Smooth muscle cell (in vitro differentiated cells): Measurements from ENCODE around the gene CFAP65. TPM values are rescaled to one million over a fixed set of nuclear protein-coding genes. Genes with fewer than 3 reads are reported as not detected.

Experiments
- DNase-seq: peaks from one replicate; lab custom pipeline; 2025; ENCODE audit not compliant: unreplicated experiment; lab: John Stamatoyannopoulos, UW
- H2AFZ ChIP-seq: fragments of 200-600 bp; sonication (generic); 2 replicates; pipeline ENCODE4 v1.6.0; 2016; ENCODE audit warnings: antibody characterized with exemption, low read depth, mild to moderate bottlenecking
- H3F3A ChIP-seq: fragments of 200-600 bp; sonication (generic); 2 replicates; pipeline ENCODE4 v1.6.0; 2017; ENCODE audit warnings: antibody characterized with exemption, low read depth
- H3K27ac ChIP-seq: fragments of 200-600 bp; sonication (generic); 2 replicates; pipeline ENCODE4 v1.5.1; 2016; ENCODE audit warnings: low read depth, mild to moderate bottlenecking
- H3K27me3 ChIP-seq: fragments of 200-600 bp; sonication (generic); 2 replicates; pipeline ENCODE4 v1.6.1; 2016; ENCODE audit warnings: low read depth, mild to moderate bottlenecking
- H3K36me3 ChIP-seq: fragments of 200-600 bp; sonication (generic); 2 replicates; pipeline ENCODE4 v1.5.1; 2016; ENCODE audit warnings: low read depth
- H3K4me1 ChIP-seq: fragments of 200-600 bp; sonication (generic); 2 replicates; pipeline ENCODE4 v1.5.1; 2016; ENCODE audit warnings: low read depth
- H3K4me2 ChIP-seq: fragments of 200-600 bp; sonication (generic); 2 replicates; pipeline ENCODE4 v1.6.0; 2016; ENCODE audit warnings: mild to moderate bottlenecking
- H3K4me3 ChIP-seq: fragments of 200-600 bp; sonication (generic); 2 replicates; pipeline ENCODE4 v1.5.1; 2016; ENCODE audit warnings: mild to moderate bottlenecking
- H3K79me2 ChIP-seq: fragments of 200-600 bp; sonication (generic); 2 replicates; pipeline ENCODE4 v1.6.0; 2016; ENCODE audit warnings: low read depth, mild to moderate bottlenecking
- H3K9ac ChIP-seq: fragments of 200-600 bp; sonication (generic); 2 replicates; pipeline ENCODE4 v1.6.0; 2016; ENCODE audit warnings: low read depth
- H3K9me3 ChIP-seq: fragments of 200-600 bp; sonication (generic); replicated peaks from 2 replicates; pipeline ENCODE4 v1.5.1; 2016; ENCODE audit warnings: low read depth
- H4K20me1 ChIP-seq: fragments of 200-600 bp; sonication (generic); 2 replicates; pipeline ENCODE4 v1.6.0; 2016; ENCODE audit warnings: low read depth
- WGBS: methylation state at CpG from one replicate; pipeline ENCODE4 v1.1.7; 2016; ENCODE audit warnings: low lambda C conversion rate; 5-methylcytosine and 5-hydroxymethylcytosine counted together
- microRNA counts: library from miRNA; unstranded; fragments of <30 nt; microRNA quantifications from one replicate; lab custom pipeline; 2016
- microRNA-seq: library from miRNA; unstranded; fragments of <30 nt; microRNA quantifications from one replicate; pipeline ENCODE4, GENCODE V29; 2016; ENCODE audit warnings: borderline number of aligned reads
- polyA plus RNA-seq: library from polyadenylated mRNA; unstranded; fragments of >200 nt; fragmentation: Nextera tagmentation; extraction: Ambion mirVana; gene quantifications from 2 replicates; pipeline ENCODE4 v1.2.1, GENCODE V29; 2016
- small RNA-seq: library from RNA; depleted of rRNA; stranded (forward); fragments of <200 nt; gene quantifications from one replicate; pipeline ENCODE3, GENCODE V24; 2014
- total RNA-seq: library from RNA; depleted of rRNA; stranded (reverse); fragments of >200 nt; gene quantifications from 2 replicates; pipeline ENCODE4 v1.2.3, GENCODE V29; 2014
- TF ChIP-seq, protein P1 (sequence below): fragments of 200-600 bp; sonication (generic); IDR thresholded peaks from 2 replicates; pipeline ENCODE4 v1.5.1; 2017; ENCODE audit warnings: borderline replicate concordance, mild to moderate bottlenecking, antibody characterized with exemption; ENCODE audit not compliant: insufficient read depth, poor library complexity, severe bottlenecking

The CFAP65 gene
- total and polyA plus RNA-seq, 2 experiments from 2014 or later = not detected

DNA sequence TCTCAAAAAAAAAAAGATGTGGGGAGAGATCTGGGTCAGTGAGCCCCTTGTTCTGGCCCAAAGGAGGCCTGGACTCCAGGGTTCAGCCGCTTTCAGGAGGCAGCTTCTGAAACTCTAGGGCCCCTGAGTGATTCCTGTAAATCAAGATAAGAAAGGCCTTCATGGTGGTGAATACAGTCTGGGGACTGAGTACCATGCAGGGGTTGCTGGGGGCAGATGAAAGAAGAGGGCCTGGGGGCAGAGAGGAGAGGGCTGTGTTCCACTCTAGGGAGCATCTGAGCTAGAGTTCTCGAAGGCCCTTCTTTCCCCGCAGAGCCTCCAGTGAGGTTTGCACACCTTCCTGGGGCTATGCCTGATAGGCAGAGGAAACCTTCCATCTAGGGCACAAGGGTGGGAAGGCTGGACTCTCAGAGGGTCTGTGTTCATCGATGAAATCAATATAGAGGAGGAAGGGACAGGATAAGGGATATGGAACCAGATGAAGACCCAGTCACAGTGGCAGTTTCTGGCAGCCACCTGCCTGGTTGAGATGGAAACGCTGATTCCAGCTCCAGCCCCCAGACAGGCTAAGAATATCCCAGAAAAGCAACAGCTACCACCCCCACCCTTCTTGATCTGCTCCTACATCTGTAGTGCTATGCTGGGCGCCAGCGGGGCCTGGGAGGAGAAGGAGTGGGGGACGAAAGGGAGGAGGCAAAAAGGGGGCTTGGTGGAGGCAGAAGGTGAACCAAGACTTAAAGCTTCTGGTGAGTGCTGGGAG, 86.6 kb downstream of the CFAP65 start:
- Histone ChIP-seq H3K27ac (no peak overlapping the region), H3K4me3 (no peak overlapping the region), H3K27me3 (peaks cover 50% of the 10 kb centered on the region), H3K4me2 (no peak overlapping the region), H3K4me1 (peaks cover under 1% of the 10 kb centered on the region), H3K79me2 (no peaks in the 10 kb centered on the region), H3K36me3 (no peaks in the 10 kb centered on the region), H3K9me3 (no peaks in the 10 kb centered on the region), H3F3A (no peaks in the 10 kb centered on the region), H2AFZ (no peak overlapping the region), H3K9ac (no peak overlapping the region), H4K20me1 (no peaks in the 10 kb centered on the region)
- no peak for DNase-seq
- TF ChIP-seq, protein P1, sequence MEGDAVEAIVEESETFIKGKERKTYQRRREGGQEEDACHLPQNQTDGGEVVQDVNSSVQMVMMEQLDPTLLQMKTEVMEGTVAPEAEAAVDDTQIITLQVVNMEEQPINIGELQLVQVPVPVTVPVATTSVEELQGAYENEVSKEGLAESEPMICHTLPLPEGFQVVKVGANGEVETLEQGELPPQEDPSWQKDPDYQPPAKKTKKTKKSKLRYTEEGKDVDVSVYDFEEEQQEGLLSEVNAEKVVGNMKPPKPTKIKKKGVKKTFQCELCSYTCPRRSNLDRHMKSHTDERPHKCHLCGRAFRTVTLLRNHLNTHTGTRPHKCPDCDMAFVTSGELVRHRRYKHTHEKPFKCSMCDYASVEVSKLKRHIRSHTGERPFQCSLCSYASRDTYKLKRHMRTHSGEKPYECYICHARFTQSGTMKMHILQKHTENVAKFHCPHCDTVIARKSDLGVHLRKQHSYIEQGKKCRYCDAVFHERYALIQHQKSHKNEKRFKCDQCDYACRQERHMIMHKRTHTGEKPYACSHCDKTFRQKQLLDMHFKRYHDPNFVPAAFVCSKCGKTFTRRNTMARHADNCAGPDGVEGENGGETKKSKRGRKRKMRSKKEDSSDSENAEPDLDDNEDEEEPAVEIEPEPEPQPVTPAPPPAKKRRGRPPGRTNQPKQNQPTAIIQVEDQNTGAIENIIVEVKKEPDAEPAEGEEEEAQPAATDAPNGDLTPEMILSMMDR = no peak
- 85% methylated on average over 8 of the region's 8 CpGs for WGBS

DNA sequence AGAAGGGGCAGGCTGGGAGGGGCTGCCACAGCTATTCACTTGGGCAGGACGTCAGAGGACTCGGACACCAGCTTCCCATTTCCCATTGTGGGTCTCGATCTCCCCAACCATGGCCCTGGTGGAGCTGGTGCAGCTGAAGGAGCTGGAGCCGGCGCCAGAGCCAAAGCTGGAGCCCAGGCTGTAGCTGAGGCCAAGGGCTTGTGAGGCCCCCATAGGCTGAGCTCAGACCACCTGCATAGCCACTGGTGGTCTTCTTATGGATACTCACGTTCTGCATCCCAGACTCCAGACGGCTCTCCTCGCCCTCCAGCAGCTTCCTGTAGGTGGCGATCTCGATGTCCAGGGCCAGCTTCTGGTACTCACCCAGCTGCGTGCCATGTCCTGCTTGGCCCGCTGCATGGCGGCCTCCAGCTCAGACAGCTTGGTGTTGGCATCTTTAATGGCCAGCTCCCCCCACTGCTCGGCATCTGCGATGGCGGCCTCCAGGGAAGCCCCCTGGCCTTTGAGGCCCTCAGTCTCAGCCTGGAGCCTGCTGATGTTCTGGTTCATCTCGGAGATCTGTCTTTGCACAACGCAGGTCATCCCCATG, 87.9 kb downstream of the CFAP65 start:
- H3K79me2 ChIP-seq = no peaks in the 10 kb centered on the region
- DNase-seq = no peak
- no peak overlapping the region for H3K4me2 ChIP-seq
- no peaks in the 10 kb centered on the region for H4K20me1 ChIP-seq
- no peaks in the 10 kb centered on the region for H3K9me3 ChIP-seq
- WGBS = 66% methylated on average over 18 of the region's 18 CpGs
- no peaks in the 10 kb centered on the region for H3F3A ChIP-seq
- H3K9ac ChIP-seq = no peak overlapping the region
- TF ChIP-seq, protein P1 = no peak
- H3K4me3 ChIP-seq = no peak overlapping the region
- H2AFZ ChIP-seq = no peak overlapping the region
- no peaks in the 10 kb centered on the region for H3K4me1 ChIP-seq
- H3K36me3 ChIP-seq = no peaks in the 10 kb centered on the region
- peaks cover 44% of the 10 kb centered on the region for H3K27me3 ChIP-seq
- H3K27ac ChIP-seq = no peak overlapping the region

MicroRNAs within 50 kb of the gene (microRNA counts, 767-probe panel; counts per million panel counts)
- 183 counts per million for microRNA hsa-miR-3131 (lab: Ali Mortazavi, UCI)
- microRNA hsa-miR-375 (lab: Ali Mortazavi, UCI) = 183 counts per million

Small RNA genes lying within 50 kb of the gene (microRNA-seq; reads per million reads assigned to microRNA genes)
- gene MIR3131 (not detected), gene MIR375 (170 reads per million, percentile 63 among the genes with 10 or more reads in this experiment)

Small RNA genes lying within 50 kb of the gene (small RNA-seq; reads per million reads assigned to genes)
- gene MIR3131 (not detected), gene MIR375 (11.7 reads per million, percentile 80 among the genes with 10 or more reads in this experiment)

Other genes with a start within 250 kb of the CFAP65 start
- gene PRKAG3, start 209.7 kb downstream of the CFAP65 start, total RNA-seq = not detected in 2 replicates
- not detected in 2 replicates for gene PRKAG3, start 209.7 kb downstream of the CFAP65 start, polyA plus RNA-seq
- 9.3 and 12.1 TPM in 2 replicates for gene WNT6, start 181.7 kb downstream of the CFAP65 start, total RNA-seq
- gene WNT6, start 181.7 kb downstream of the CFAP65 start, polyA plus RNA-seq = 7.9 and 44.6 TPM in 2 replicates
- gene WNT10A, start 160.7 kb downstream of the CFAP65 start, total RNA-seq = 3.5 and 3.6 TPM in 2 replicates
- 2.3 and 21.2 TPM in 2 replicates for gene WNT10A, start 160.7 kb downstream of the CFAP65 start, polyA plus RNA-seq
- not detected in 2 replicates for gene CDK5R2, start 81.8 kb downstream of the CFAP65 start, total RNA-seq
- 0.62 TPM in 1 of 2 replicates, not detected in the other for gene CDK5R2, start 81.8 kb downstream of the CFAP65 start, polyA plus RNA-seq
- gene FEV, start 56.3 kb downstream of the CFAP65 start, total RNA-seq = not detected in 2 replicates
- gene FEV, start 56.3 kb downstream of the CFAP65 start, polyA plus RNA-seq = not detected in 2 replicates
- gene CRYBA2, start 48.1 kb downstream of the CFAP65 start, total RNA-seq = not detected in 2 replicates
- not detected in 2 replicates for gene CRYBA2, start 48.1 kb downstream of the CFAP65 start, polyA plus RNA-seq
- gene IHH, start 19.4 kb upstream of the CFAP65 start, total RNA-seq = 0.09 TPM in 1 of 2 replicates, not detected in the other
- gene IHH, start 19.4 kb upstream of the CFAP65 start, polyA plus RNA-seq = not detected in 2 replicates
- 6.0 and 13.6 TPM in 2 replicates for gene NHEJ1, start 119.3 kb upstream of the CFAP65 start, total RNA-seq
- 8.5 and 8.6 TPM in 2 replicates for gene NHEJ1, start 119.3 kb upstream of the CFAP65 start, polyA plus RNA-seq
- gene SLC23A3, start 128.5 kb upstream of the CFAP65 start, total RNA-seq = not detected in 2 replicates
- gene SLC23A3, start 128.5 kb upstream of the CFAP65 start, polyA plus RNA-seq = 0.40 TPM in 1 of 2 replicates, not detected in the other
- 11.6 and 14.8 TPM in 2 replicates for gene CNPPD1, start 135.4 kb upstream of the CFAP65 start, total RNA-seq
- 26.0 and 35.3 TPM in 2 replicates for gene CNPPD1, start 135.4 kb upstream of the CFAP65 start, polyA plus RNA-seq
- gene RETREG2, start 136.8 kb upstream of the CFAP65 start, total RNA-seq = 48.7 and 49.8 TPM in 2 replicates
- 57.2 and 66.6 TPM in 2 replicates for gene RETREG2, start 136.8 kb upstream of the CFAP65 start, polyA plus RNA-seq
- gene ZFAND2B, start 165.3 kb upstream of the CFAP65 start, total RNA-seq = 19.1 and 29.7 TPM in 2 replicates
- 48.3 and 56.3 TPM in 2 replicates for gene ZFAND2B, start 165.3 kb upstream of the CFAP65 start, polyA plus RNA-seq
- 18.2 and 29.0 TPM in 2 replicates for gene ABCB6, start 177.4 kb upstream of the CFAP65 start, total RNA-seq
- gene ABCB6, start 177.4 kb upstream of the CFAP65 start, polyA plus RNA-seq = 41.3 and 50.3 TPM in 2 replicates
- 44.1 and 58.1 TPM in 2 replicates for gene ATG9A, start 188.1 kb upstream of the CFAP65 start, total RNA-seq
- gene ATG9A, start 188.1 kb upstream of the CFAP65 start, polyA plus RNA-seq = 61.6 and 62.6 TPM in 2 replicates
- 35.1 and 52.6 TPM in 2 replicates for gene ANKZF1, start 188.3 kb upstream of the CFAP65 start, total RNA-seq
- gene ANKZF1, start 188.3 kb upstream of the CFAP65 start, polyA plus RNA-seq = 31.7 and 60.5 TPM in 2 replicates
- gene GLB1L, start 203.9 kb upstream of the CFAP65 start, total RNA-seq = 4.2 and 26.4 TPM in 2 replicates
- gene GLB1L, start 203.9 kb upstream of the CFAP65 start, polyA plus RNA-seq = 2.8 and 4.1 TPM in 2 replicates
- gene STK16, start 204.0 kb upstream of the CFAP65 start, total RNA-seq = 15.2 and 17.8 TPM in 2 replicates
- gene STK16, start 204.0 kb upstream of the CFAP65 start, polyA plus RNA-seq = 8.8 and 9.6 TPM in 2 replicates
- gene TUBA4B, start 211.7 kb upstream of the CFAP65 start, total RNA-seq = not detected in 2 replicates
- not detected in 2 replicates for gene TUBA4B, start 211.7 kb upstream of the CFAP65 start, polyA plus RNA-seq
- gene TUBA4A, start 212.4 kb upstream of the CFAP65 start, total RNA-seq = 44.0 and 53.2 TPM in 2 replicates
- 29.4 and 86.5 TPM in 2 replicates for gene TUBA4A, start 212.4 kb upstream of the CFAP65 start, polyA plus RNA-seq
- 37.2 and 52.4 TPM in 2 replicates for gene DNAJB2, start 237.8 kb upstream of the CFAP65 start, total RNA-seq
- 14.3 and 24.2 TPM in 2 replicates for gene DNAJB2, start 237.8 kb upstream of the CFAP65 start, polyA plus RNA-seq